ENCODE results near the gene DNAJC18.

Gene DNAJC18

GRCh38 chr5:139401546-139401945, 37.8 kb downstream of the DNAJC18 start:
- 97% methylated on average over 10 of the region's 10 CpGs for WGBS

GRCh38 chr5:139399501-139400121, 39.7 kb downstream of the DNAJC18 start:
- Histone ChIP-seq H3K9me3 (ENCODE audit: insufficient read depth, low read depth, low read length) (no peaks in the 10 kb centered on the region), H3K27me3 (ENCODE audit: insufficient read depth, low read length) (peaks cover 15% of the 10 kb centered on the region), H3K4me1 (ENCODE audit: insufficient read depth, low read length) (peaks cover 12% of the 10 kb centered on the region), H3K36me3 (ENCODE audit: insufficient read depth, low read length) (peaks cover 14% of the 10 kb centered on the region), H3K4me3 (ENCODE audit: low read length) (no peak overlapping the region), H3K27ac (ENCODE audit: low read depth, low read length) (no peak overlapping the region), H3K9ac (ENCODE audit: low read depth, low read length) (no peak overlapping the region)
- WGBS, result 92% methylated on average over 6 of the region's 6 CpGs

More at GRCh38 chr5:139401546-139401945, 37.8 kb downstream of the DNAJC18 start:
- Histone ChIP-seq H3K9ac (ENCODE audit: low read depth, low read length) (no peak overlapping the region), H3K4me1 (ENCODE audit: insufficient read depth, low read length) (peaks cover 11% of the 10 kb centered on the region), H3K9me3 (ENCODE audit: insufficient read depth, low read depth, low read length) (no peaks in the 10 kb centered on the region), H3K27ac (ENCODE audit: low read depth, low read length) (no peak overlapping the region), H3K36me3 (ENCODE audit: insufficient read depth, low read length) (peaks cover 14% of the 10 kb centered on the region), H3K27me3 (ENCODE audit: insufficient read depth, low read length) (no peaks in the 10 kb centered on the region), H3K4me3 (ENCODE audit: low read length) (no peak overlapping the region)

GRCh38 chr5:139397921-139398320, 41.4 kb downstream of the DNAJC18 start:
- no peak overlapping the region for H3K4me3 ChIP-seq (ENCODE audit: low read length)
- 90% methylated on average over 6 of the region's 6 CpGs for WGBS
- peaks cover 2% of the 10 kb centered on the region; the same call in 1 of the 2 replicates for H3K4me1 ChIP-seq (ENCODE audit: insufficient read depth, low read length)
- H3K27me3 ChIP-seq (ENCODE audit: insufficient read depth, low read length), result peaks cover 32% of the 10 kb centered on the region
- no peaks in the 10 kb centered on the region for H3K9me3 ChIP-seq (ENCODE audit: insufficient read depth, low read depth, low read length)
- H3K9ac ChIP-seq (ENCODE audit: low read depth, low read length), result no peak overlapping the region
- H3K27ac ChIP-seq (ENCODE audit: low read depth, low read length), result no peak overlapping the region
- H3K36me3 ChIP-seq (ENCODE audit: insufficient read depth, low read length), result peaks cover 14% of the 10 kb centered on the region

GRCh38 chr5:139396691-139397090, 42.6 kb downstream of the DNAJC18 start:
- peaks cover 14% of the 10 kb centered on the region for H3K36me3 ChIP-seq (ENCODE audit: insufficient read depth, low read length)
- no peak overlapping the region for H3K27ac ChIP-seq (ENCODE audit: low read depth, low read length)
- peaks cover 44% of the 10 kb centered on the region for H3K27me3 ChIP-seq (ENCODE audit: insufficient read depth, low read length)
- H3K9me3 ChIP-seq (ENCODE audit: insufficient read depth, low read depth, low read length), result no peaks in the 10 kb centered on the region
- peaks cover 2% of the 10 kb centered on the region; the same call in 1 of the 2 replicates for H3K4me1 ChIP-seq (ENCODE audit: insufficient read depth, low read length)
- no peak overlapping the region for H3K9ac ChIP-seq (ENCODE audit: low read depth, low read length)
- WGBS, result 89% methylated on average over 8 of the region's 8 CpGs
- H3K4me3 ChIP-seq (ENCODE audit: low read length), result no peak overlapping the region

- Histone ChIP-seq H3K27me3 (ENCODE audit: insufficient read depth, low read length) (peaks cover 46% of the 10 kb centered on the region), H3K4me3 (ENCODE audit: low read length) (no peak overlapping the region), H3K9me3 (ENCODE audit: insufficient read depth, low read depth, low read length) (no peaks in the 10 kb centered on the region), H3K27ac (ENCODE audit: low read depth, low read length) (no peak overlapping the region), H3K9ac (ENCODE audit: low read depth, low read length) (no peak overlapping the region), H3K36me3 (ENCODE audit: insufficient read depth, low read length) (peaks cover 8% of the 10 kb centered on the region; the same call in 1 of the 2 replicates), H3K4me1 (ENCODE audit: insufficient read depth, low read length) (peaks cover 2% of the 10 kb centered on the region; the same call in 1 of the 2 replicates)
- WGBS, result 80% methylated on average over 7 of the region's 8 CpGs
Measured at GRCh38 chr5:139395844-139396640, 43.3 kb downstream of the DNAJC18 start.

GRCh38 chr5:139394654-139395566, 44.4 kb downstream of the DNAJC18 start, which contains the start of gene PROB1:
TSS of gene PROB1 (minus strand) at chr5:139395104. CDS start at chr5:139395081, 23 bp downstream.
- Histone ChIP-seq H3K36me3 (ENCODE audit: insufficient read depth, low read length) (peaks cover 5% of the 10 kb centered on the region; the same call in 1 of the 2 replicates), H3K9me3 (ENCODE audit: insufficient read depth, low read depth, low read length) (no peaks in the 10 kb centered on the region), H3K4me3 (ENCODE audit: low read length) (peak within 1 kb of the TSS; percentile 62), H3K9ac (ENCODE audit: low read depth, low read length) (peak within 1 kb of the TSS; percentile 68), H3K27ac (ENCODE audit: low read depth, low read length) (no peak within 1 kb of the TSS), H3K27me3 (ENCODE audit: insufficient read depth, low read length) (peaks cover 46% of the 10 kb centered on the region), H3K4me1 (ENCODE audit: insufficient read depth, low read length) (peaks cover 2% of the 10 kb centered on the region; the same call in 1 of the 2 replicates)
- 42% methylated on average over 76 of the region's 76 CpGs for WGBS

GRCh38 chr5:139394123-139394653, 45.1 kb downstream of the DNAJC18 start:
- Histone ChIP-seq H3K9ac (ENCODE audit: low read depth, low read length) (peak overlapping the region; percentile 68), H3K27ac (ENCODE audit: low read depth, low read length) (no peak overlapping the region), H3K9me3 (ENCODE audit: insufficient read depth, low read depth, low read length) (no peaks in the 10 kb centered on the region), H3K4me3 (ENCODE audit: low read length) (peak overlapping the region; percentile 62), H3K27me3 (ENCODE audit: insufficient read depth, low read length) (peaks cover 46% of the 10 kb centered on the region), H3K36me3 (ENCODE audit: insufficient read depth, low read length) (peaks cover under 1% of the 10 kb centered on the region; the same call in 1 of the 2 replicates), H3K4me1 (ENCODE audit: insufficient read depth, low read length) (peaks cover 2% of the 10 kb centered on the region; the same call in 1 of the 2 replicates)
- WGBS, result 2% methylated on average over 62 of the region's 62 CpGs

GRCh38 chr5:139393497-139394122, 45.7 kb downstream of the DNAJC18 start:
- H3K9me3 ChIP-seq (ENCODE audit: insufficient read depth, low read depth, low read length), result no peaks in the 10 kb centered on the region
- no peaks in the 10 kb centered on the region for H3K36me3 ChIP-seq (ENCODE audit: insufficient read depth, low read length)
- no peak overlapping the region; the same call in 1 of the 2 replicates for H3K27ac ChIP-seq (ENCODE audit: low read depth, low read length)
- WGBS, result 7% methylated on average over 49 of the region's 49 CpGs
- peak overlapping the region; percentile 62 for H3K4me3 ChIP-seq (ENCODE audit: low read length)
- peaks cover 46% of the 10 kb centered on the region for H3K27me3 ChIP-seq (ENCODE audit: insufficient read depth, low read length)
- H3K9ac ChIP-seq (ENCODE audit: low read depth, low read length), result peak overlapping the region; percentile 68
- peaks cover 3% of the 10 kb centered on the region; the same call in 1 of the 2 replicates for H3K4me1 ChIP-seq (ENCODE audit: insufficient read depth, low read length)

- peak overlapping the region; percentile 68 for H3K9ac ChIP-seq (ENCODE audit: low read depth, low read length)
- peaks cover 10% of the 10 kb centered on the region for H3K4me1 ChIP-seq (ENCODE audit: insufficient read depth, low read length)
- no peaks in the 10 kb centered on the region for H3K36me3 ChIP-seq (ENCODE audit: insufficient read depth, low read length)
- no peaks in the 10 kb centered on the region for H3K9me3 ChIP-seq (ENCODE audit: insufficient read depth, low read depth, low read length)
- under 1% methylated on average over 77 of the region's 77 CpGs for WGBS
- no peak overlapping the region; the same call in 1 of the 2 replicates for H3K27ac ChIP-seq (ENCODE audit: low read depth, low read length)
- H3K4me3 ChIP-seq (ENCODE audit: low read length), result peak overlapping the region; percentile 62
- peaks cover 46% of the 10 kb centered on the region for H3K27me3 ChIP-seq (ENCODE audit: insufficient read depth, low read length)
Measured at GRCh38 chr5:139392678-139393496, 46.4 kb downstream of the DNAJC18 start.
